Mucosa of descending colon (tissue), 3 donors: Measurements from ENCODE around the gene DAAM2. TPM values are rescaled to one million over a fixed set of nuclear protein-coding genes. Genes with fewer than 3 reads are reported as not detected.

Experiments used
- ATAC-seq: fragments of 200-7000 bp; cut with Tn5 transposase; one replicate; pipeline ENCODE4 v1.9.1; 2020; ENCODE audit warnings: mild to moderate bottlenecking, moderate library complexity
- DNase-seq, 3 donors: peaks; one replicate each; pipeline ENCODE4 v3.0.0-alpha.2; 2020
- H3K36me3 ChIP-seq: fragments of 200-600 bp; one replicate; pipeline ENCODE4 v1.8.0; 2021; ENCODE audit warnings: low read depth, mild to moderate bottlenecking
- H3K4me1 ChIP-seq: fragments of 200-600 bp; one replicate; pipeline ENCODE4 v1.8.0; 2021; ENCODE audit warnings: low read depth, mild to moderate bottlenecking
- H3K4me3 ChIP-seq: fragments of 200-600 bp; one replicate; pipeline ENCODE4 v1.8.0; 2021; ENCODE audit warnings: mild to moderate bottlenecking
- H3K9me3 ChIP-seq: fragments of 200-600 bp; one replicate; pipeline ENCODE4 v1.8.0; 2021; ENCODE audit warnings: mild to moderate bottlenecking
- intact Hi-C, 2 donors: fragments of 100-400 bp; cut with DNase I in 1 of 2; cut with micrococcal nuclease in 1 of 2; formaldehyde crosslinking; loops; one replicate each; pipeline versions ENCODE4 v1.11.0 to v1.11.1; 2022; cut with DNase I, micrococcal nuclease
- total RNA-seq, 3 donors: library from RNA; stranded (reverse); fragmentation: NEBNext Ultra II Directional in 2 of 3; extraction: Animal tissue kit (Norgen Biotek cat#: 25700) in 2 of 3; gene quantifications; one replicate each; pipeline versions ENCODE4 v1.2.1 to v1.2.4, GENCODE V29; 2021 to 2023
- TF ChIP-seq, protein P1 (sequence below): fragments of 200-600 bp; IDR thresholded peaks from one replicate; pipeline ENCODE4 v1.8.0; 2022; ENCODE audit warnings: antibody characterized with exemption, mild to moderate bottlenecking
- donor health status: DM: no; HTN: no; CAD: no; lungs with moderate emphysema.
- donor health status: DM: no; HTN: no; CAD: no.
- donor health status: DM: no; HTN: yes; CAD: no.

The DAAM2 gene
- total RNA-seq, 3 donors from 2014 or later: 6.1 to 27.8 (median 9.1) TPM

DNA sequence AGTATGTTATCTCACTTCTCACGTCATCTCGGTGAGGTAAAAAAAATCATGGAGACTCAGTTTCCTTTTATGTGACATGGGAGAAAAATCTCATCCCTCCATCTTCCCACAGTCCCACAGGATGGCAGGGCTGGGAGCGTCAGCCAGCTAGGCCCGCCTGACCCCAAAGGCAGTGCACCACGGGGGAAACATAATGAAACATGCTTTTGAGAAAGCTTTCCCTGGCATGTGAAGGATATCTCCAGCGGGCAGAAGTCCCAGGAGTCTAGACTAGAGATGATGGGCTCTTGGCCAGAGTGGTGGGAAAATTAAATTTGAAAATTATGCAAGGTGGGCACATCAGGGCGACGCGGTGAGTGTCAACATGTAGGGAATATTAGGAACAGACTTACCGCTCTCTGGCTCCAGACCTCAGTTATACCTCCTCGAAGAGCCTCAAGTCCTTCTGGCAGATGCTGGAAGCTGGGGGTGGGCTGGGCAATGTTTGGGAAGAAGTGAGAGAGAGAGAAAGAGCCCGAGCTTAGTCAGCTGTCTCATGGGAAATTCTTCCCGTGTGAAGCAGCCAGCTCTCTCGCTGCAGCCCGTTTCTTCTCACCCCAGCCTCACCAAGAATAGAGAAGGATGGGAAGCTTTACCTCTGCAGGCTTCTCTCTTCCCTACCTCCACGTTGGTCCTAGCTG lies 89.8 kb downstream of the DAAM2 start:
- TF ChIP-seq, protein P1, sequence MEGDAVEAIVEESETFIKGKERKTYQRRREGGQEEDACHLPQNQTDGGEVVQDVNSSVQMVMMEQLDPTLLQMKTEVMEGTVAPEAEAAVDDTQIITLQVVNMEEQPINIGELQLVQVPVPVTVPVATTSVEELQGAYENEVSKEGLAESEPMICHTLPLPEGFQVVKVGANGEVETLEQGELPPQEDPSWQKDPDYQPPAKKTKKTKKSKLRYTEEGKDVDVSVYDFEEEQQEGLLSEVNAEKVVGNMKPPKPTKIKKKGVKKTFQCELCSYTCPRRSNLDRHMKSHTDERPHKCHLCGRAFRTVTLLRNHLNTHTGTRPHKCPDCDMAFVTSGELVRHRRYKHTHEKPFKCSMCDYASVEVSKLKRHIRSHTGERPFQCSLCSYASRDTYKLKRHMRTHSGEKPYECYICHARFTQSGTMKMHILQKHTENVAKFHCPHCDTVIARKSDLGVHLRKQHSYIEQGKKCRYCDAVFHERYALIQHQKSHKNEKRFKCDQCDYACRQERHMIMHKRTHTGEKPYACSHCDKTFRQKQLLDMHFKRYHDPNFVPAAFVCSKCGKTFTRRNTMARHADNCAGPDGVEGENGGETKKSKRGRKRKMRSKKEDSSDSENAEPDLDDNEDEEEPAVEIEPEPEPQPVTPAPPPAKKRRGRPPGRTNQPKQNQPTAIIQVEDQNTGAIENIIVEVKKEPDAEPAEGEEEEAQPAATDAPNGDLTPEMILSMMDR: no peak
- intact Hi-C loops: no loop called here
- ATAC-seq: no peak
- H3K9me3 ChIP-seq: no peaks in the 10 kb centered on the region
- no peak overlapping the region for H3K4me3 ChIP-seq
- DNase-seq: no peak
- no peaks in the 10 kb centered on the region for H3K36me3 ChIP-seq
- H3K4me1 ChIP-seq: no peaks in the 10 kb centered on the region

- TF ChIP-seq, protein P1: no peak
- no peak for DNase-seq
- peak; percentile 21 for ATAC-seq
- intact Hi-C loops: no loop called here
- no peaks in the 10 kb centered on the region for H3K9me3 ChIP-seq
- H3K4me1 ChIP-seq: no peaks in the 10 kb centered on the region
- H3K4me3 ChIP-seq: no peak overlapping the region
- H3K36me3 ChIP-seq: no peaks in the 10 kb centered on the region
Observed at GRCh38 chr6:39882531-39882899, 90.3 kb downstream of the DAAM2 start.

DNA sequence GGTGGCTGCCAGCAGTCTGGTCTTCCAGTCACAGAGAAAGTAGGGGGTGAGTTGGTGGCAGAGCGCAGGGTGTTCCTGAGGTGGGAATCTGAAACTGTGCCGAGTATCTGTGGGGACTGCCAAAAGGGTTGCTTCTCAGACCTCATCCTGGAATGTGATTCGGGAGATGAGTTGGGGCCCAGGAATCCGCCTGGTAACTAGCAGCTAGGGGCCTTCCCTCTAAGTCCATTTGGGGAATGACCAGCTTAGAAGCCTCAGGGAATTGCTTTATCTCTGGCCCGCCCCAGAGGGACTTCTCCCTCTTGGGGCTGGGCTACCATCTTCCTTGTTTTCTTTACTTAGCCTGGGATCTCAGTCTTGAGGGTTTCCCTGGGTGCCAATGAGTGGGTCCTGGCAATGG lies 92.5 kb downstream of the DAAM2 start:
- H3K4me1 ChIP-seq: no peaks in the 10 kb centered on the region
- TF ChIP-seq, protein P1: no peak
- H3K4me3 ChIP-seq: no peak overlapping the region
- no peaks in the 10 kb centered on the region for H3K9me3 ChIP-seq
- DNase-seq (no peak), ATAC-seq (no peak)
- intact Hi-C loops: no loop called here
- no peaks in the 10 kb centered on the region for H3K36me3 ChIP-seq

DNA sequence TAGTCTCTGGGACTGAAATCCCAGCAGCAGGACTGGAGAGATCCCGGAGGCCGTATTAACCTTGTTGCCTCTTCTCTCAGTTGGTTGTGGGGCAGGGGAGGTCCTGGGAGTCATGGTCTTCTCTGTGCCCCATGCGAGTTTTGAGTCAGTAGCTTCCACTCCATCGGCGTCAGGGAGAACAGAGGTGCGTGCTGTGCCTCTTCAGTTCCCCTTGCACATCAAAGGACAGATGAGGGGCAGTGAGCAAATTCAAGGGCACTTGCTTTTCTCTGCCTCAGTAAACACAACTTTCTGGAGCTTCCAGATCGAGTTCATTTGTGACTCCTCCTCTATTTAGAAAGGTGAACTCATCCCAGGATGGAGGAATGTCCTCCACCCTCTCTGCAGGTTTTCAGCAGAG lies 93.5 kb downstream of the DAAM2 start:
- ATAC-seq (no peak), DNase-seq (no peak)
- no peaks in the 10 kb centered on the region for H3K9me3 ChIP-seq
- H3K4me3 ChIP-seq: no peak overlapping the region
- TF ChIP-seq, protein P1: no peak
- intact Hi-C loops: no loop called here
- H3K4me1 ChIP-seq: no peaks in the 10 kb centered on the region
- no peaks in the 10 kb centered on the region for H3K36me3 ChIP-seq

DNA sequence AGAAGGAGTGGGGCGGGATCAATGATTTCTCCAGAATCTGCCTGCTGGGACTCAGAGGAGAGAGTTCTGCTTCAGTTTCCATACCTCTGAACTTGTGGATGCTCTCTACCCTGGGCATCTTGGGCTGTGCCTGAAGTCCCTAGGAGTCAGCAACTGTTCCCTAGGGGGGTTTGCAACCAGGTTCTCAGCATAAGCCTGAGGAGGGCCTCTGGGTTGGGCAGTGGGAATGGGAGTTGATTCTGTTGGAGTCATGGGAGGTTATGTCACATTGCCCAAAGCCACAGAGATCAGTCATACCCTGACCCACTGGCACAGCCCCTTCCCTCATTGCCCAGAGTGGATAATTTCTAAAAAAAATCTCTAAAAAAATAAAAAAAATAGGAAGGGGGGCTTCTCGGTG lies 94.7 kb downstream of the DAAM2 start:
- Histone ChIP-seq H3K9me3 (no peaks in the 10 kb centered on the region), H3K4me3 (no peak overlapping the region), H3K36me3 (no peaks in the 10 kb centered on the region), H3K4me1 (no peaks in the 10 kb centered on the region)
- DNase-seq (no peak), ATAC-seq (no peak)
- TF ChIP-seq, protein P1: no peak
- intact Hi-C loops: no loop called here
